ENCODE data around the gene CCPG1. TPM values are rescaled to one million over a fixed set of nuclear protein-coding genes. Genes with fewer than 3 reads are reported as not detected.

Gene CCPG1
- total and polyA plus RNA-seq, 2 of the 13 experiments (the other 11 are each of a cell fraction or from before 2014, with no cell fraction given): 16.1 to 19.5 TPM

- TF ChIP-seq, protein P1, sequence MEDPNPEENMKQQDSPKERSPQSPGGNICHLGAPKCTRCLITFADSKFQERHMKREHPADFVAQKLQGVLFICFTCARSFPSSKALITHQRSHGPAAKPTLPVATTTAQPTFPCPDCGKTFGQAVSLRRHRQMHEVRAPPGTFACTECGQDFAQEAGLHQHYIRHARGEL (CRISPR knock-in tag; IDR thresholded peaks at IDR 0.05): no peak
- TF ChIP-seq ELF1 (CRISPR knock-in tag; IDR thresholded peaks at IDR 0.05) (peak; percentile 76), CEBPZ (IDR thresholded peaks at IDR 0.05; ENCODE audit: low read length) (no peak), RXRB (CRISPR knock-in tag; IDR thresholded peaks at IDR 0.05; ENCODE audit: borderline replicate concordance) (0 out of 2 replicates have a peak, but pooled peaks have one; percentile 43), ZNF460 (CRISPR knock-in tag; IDR thresholded peaks at IDR 0.05; ENCODE audit: borderline replicate concordance) (peak; percentile 16; the same call in 1 of the 2 replicates), LCORL (IDR thresholded peaks at IDR 0.05) (no peak), LCORL (CRISPR knock-in tag; IDR thresholded peaks at IDR 0.05) (peak; percentile 17; the same call in 1 of the 2 replicates), ZBTB34 (CRISPR knock-in tag; IDR thresholded peaks at IDR 0.05) (peak; percentile 51; the same call in 1 of the 2 replicates), ZNF292 (CRISPR knock-in tag; IDR thresholded peaks at IDR 0.05; ENCODE audit: borderline replicate concordance, low read depth) (peak; percentile 91), KLF15 (CRISPR knock-in tag; IDR thresholded peaks at IDR 0.05; ENCODE audit: borderline replicate concordance) (peak; percentile 45; the same call in 1 of the 2 replicates), TRAFD1 (CRISPR knock-in tag; IDR thresholded peaks at IDR 0.05; ENCODE audit: borderline replicate concordance) (peak; percentile 41; the same call in 1 of the 2 replicates), FOXM1 (CRISPR knock-in tag; IDR thresholded peaks at IDR 0.05) (no peak), ZNF34 (CRISPR knock-in tag; IDR thresholded peaks at IDR 0.05; ENCODE audit: borderline replicate concordance) (no peak), SOX6 (IDR thresholded peaks at IDR 0.05) (no peak), SOX6 (CRISPR knock-in tag; IDR thresholded peaks at IDR 0.05) (peak; percentile 73), SMAD1 (CRISPR knock-in tag; IDR thresholded peaks at IDR 0.05; ENCODE audit: borderline replicate concordance, low read depth) (0 out of 2 replicates have a peak, but pooled peaks have one; percentile 28), MED13 (CRISPR knock-in tag; IDR thresholded peaks at IDR 0.05) (no peak), RFX5 (IDR thresholded peaks at IDR 0.05; ENCODE audit: low read depth, low read length) (peak; percentile 71)
These were observed at the start of gene CCPG1, which contains the start of gene PIERCE2 (continued) for GRCh38 chr15:55408012-55408928.

Measured in HepG2 (cell line).